Testis (tissue), 2 donors: ENCODE data around the gene CCDC137.

Experiments
- POLR2A ChIP-seq: fragments of 450-650 bp; IDR thresholded peaks from one replicate; pipeline ENCODE4 v1.6.1; 2017; ENCODE audit warnings: antibody characterized with exemption, mild to moderate bottlenecking, moderate library complexity
- TF ChIP-seq, protein P1 (sequence below), 3 experiments: fragments of 450-650 bp in 2 of 3; fragments of 200-600 bp in 1 of 3; sonication (generic) in 1 of 3; IDR thresholded peaks; one replicate each; pipeline ENCODE4 v1.5.1; 2016 to 2019; ENCODE audit warnings: antibody characterized with exemption in 3 of 3, mild to moderate bottlenecking in 2 of 3, moderate library complexity in 1 of 3

DNA sequence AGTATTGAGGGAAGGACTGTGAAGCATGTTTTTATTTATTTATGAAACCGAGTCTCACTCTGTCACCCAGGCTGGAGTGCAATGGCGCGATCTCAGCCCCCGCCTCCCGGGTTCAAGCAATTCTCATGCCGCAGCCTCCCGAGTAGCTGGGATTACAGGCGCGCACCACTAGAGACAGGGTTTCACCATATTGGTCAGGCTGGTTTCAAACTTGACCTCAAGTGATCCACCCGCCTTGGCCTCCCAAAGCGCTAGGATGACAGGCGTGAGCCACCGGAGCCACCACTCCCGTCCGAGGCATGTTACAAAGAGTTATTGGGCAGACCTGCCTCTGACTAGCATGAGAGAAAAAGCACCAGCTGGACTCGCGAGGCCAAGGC is 39.7 kb downstream of the CCDC137 start:
- no peak for TF ChIP-seq POLR2A
- TF ChIP-seq, protein P1, sequence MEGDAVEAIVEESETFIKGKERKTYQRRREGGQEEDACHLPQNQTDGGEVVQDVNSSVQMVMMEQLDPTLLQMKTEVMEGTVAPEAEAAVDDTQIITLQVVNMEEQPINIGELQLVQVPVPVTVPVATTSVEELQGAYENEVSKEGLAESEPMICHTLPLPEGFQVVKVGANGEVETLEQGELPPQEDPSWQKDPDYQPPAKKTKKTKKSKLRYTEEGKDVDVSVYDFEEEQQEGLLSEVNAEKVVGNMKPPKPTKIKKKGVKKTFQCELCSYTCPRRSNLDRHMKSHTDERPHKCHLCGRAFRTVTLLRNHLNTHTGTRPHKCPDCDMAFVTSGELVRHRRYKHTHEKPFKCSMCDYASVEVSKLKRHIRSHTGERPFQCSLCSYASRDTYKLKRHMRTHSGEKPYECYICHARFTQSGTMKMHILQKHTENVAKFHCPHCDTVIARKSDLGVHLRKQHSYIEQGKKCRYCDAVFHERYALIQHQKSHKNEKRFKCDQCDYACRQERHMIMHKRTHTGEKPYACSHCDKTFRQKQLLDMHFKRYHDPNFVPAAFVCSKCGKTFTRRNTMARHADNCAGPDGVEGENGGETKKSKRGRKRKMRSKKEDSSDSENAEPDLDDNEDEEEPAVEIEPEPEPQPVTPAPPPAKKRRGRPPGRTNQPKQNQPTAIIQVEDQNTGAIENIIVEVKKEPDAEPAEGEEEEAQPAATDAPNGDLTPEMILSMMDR (IDR thresholded peaks at IDR 0.05): no peak
